B cell (primary cell): ENCODE results near the gene PAMR1. TPM values are rescaled to one million over a fixed set of nuclear protein-coding genes. Genes with fewer than 3 reads are reported as not detected.

ENCODE experiments used
- ATAC-seq: fragments of 200-7000 bp; cut with Tn5 transposase; one replicate; pipeline ENCODE4 v1.10.0; 2021; ENCODE audit warnings: low read depth, mild to moderate bottlenecking, moderate number of reproducible peaks, moderate library complexity
- CTCF ChIA-PET: fragments of 350-600 bp; sonication (Branson Sonifier 250); formaldehyde crosslinking; loops from one replicate; lab custom pipeline; 2021; ENCODE audit warnings: antibody characterized with exemption, inconsistent platforms; lab: Charles Lee
- POLR2A ChIA-PET: fragments of 350-600 bp; sonication (Branson Sonifier 250); formaldehyde crosslinking; loops from one replicate; lab custom pipeline; 2021; ENCODE audit warnings: antibody characterized with exemption; lab: Charles Lee
- DNase-seq: peaks from one replicate; pipeline ENCODE4 v3.0.0; 2013
- H2AFZ ChIP-seq: 2 replicates; pipeline ENCODE4 v1.6.1; 2012; ENCODE audit warnings: mild to moderate bottlenecking, low read depth, low read length; ENCODE audit not compliant: insufficient read depth, poor library complexity, severe bottlenecking
- H3K27ac ChIP-seq, 2 donors: 1 replicate in 1 of 2; 2 replicates in 1 of 2; pipeline ENCODE4 v1.5.1; 2012 to 2013; ENCODE audit warnings: low read length in 2 of 2, mild to moderate bottlenecking in 2 of 2, moderate library complexity in 1 of 2
- H3K27me3 ChIP-seq, 4 experiments: fragments of 200-600 bp in 1 of 4; sonication (generic) in 1 of 4; replicated peaks in 1 of 4; 1 replicate in 2 of 4; 2 replicates in 2 of 4; pipeline versions ENCODE4 v1.6.1 to v1.7.0; 2013 to 2016; ENCODE audit warnings: low read length in 3 of 4, mild to moderate bottlenecking in 2 of 4, mixed read lengths in 1 of 4, moderate library complexity in 1 of 4; ENCODE audit not compliant: insufficient read depth in 4 of 4, control insufficient read depth in 3 of 4; ENCODE audit errors: control extremely low read depth in 1 of 4
- H3K36me3 ChIP-seq, 2 experiments: replicated peaks in 1 of 2; 1 replicate in 1 of 2; 2 replicates in 1 of 2; pipeline versions ENCODE4 v1.6.1 to v1.7.1; 2013; ENCODE audit warnings: low read length in 1 of 2; ENCODE audit not compliant: insufficient read depth in 2 of 2, control insufficient read depth in 1 of 2; ENCODE audit errors: control extremely low read depth in 1 of 2, extremely low read depth in 1 of 2
- H3K4me1 ChIP-seq, 2 donors: fragments of 200-600 bp in 1 of 2; sonication (generic) in 1 of 2; 1 replicate in 1 of 2; 2 replicates in 1 of 2; pipeline versions ENCODE4 v1.5.1 to v1.6.1; 2013 to 2017; ENCODE audit warnings: low read length in 2 of 2; ENCODE audit not compliant: control insufficient read depth in 2 of 2, insufficient read depth in 2 of 2
- H3K4me2 ChIP-seq: replicated peaks from 2 replicates; pipeline ENCODE3; 2012; ENCODE audit warnings: mild to moderate bottlenecking, low read depth, low read length; ENCODE audit not compliant: poor library complexity, severe bottlenecking
- H3K4me3 ChIP-seq, 5 experiments: fragments of 200-600 bp in 1 of 5; sonication (generic) in 1 of 5; 1 replicate in 3 of 5; 2 replicates in 2 of 5; pipeline versions ENCODE4 v1.5.1 to v1.7.0; 2011 to 2016; ENCODE audit warnings: low read length in 4 of 5, mild to moderate bottlenecking in 4 of 5, low read depth in 2 of 5, control low read depth in 1 of 5, moderate library complexity in 1 of 5; ENCODE audit not compliant: insufficient read depth in 1 of 5; ENCODE audit errors: control extremely low read depth in 1 of 5, extremely low read depth in 1 of 5
- H3K79me2 ChIP-seq: fragments of 200-600 bp; sonication (generic); one replicate; pipeline ENCODE4 v1.6.0; 2016; ENCODE audit warnings: low read length; ENCODE audit not compliant: control insufficient read depth, insufficient read depth
- H3K9ac ChIP-seq: fragments of 200-600 bp; sonication (generic); 2 replicates; pipeline ENCODE4 v1.6.1; 2017; ENCODE audit warnings: mild to moderate bottlenecking, low read length, moderate library complexity
- H3K9me3 ChIP-seq, 3 donors: one replicate each; pipeline versions ENCODE4 v1.6.1 to v1.7.1; 2013; ENCODE audit warnings: low read length in 2 of 3; ENCODE audit not compliant: control insufficient read depth in 2 of 3, insufficient read depth in 1 of 3; ENCODE audit errors: control extremely low read depth in 1 of 3
- H4K20me1 ChIP-seq: 2 replicates; pipeline ENCODE4 v1.6.0; 2012; ENCODE audit warnings: mild to moderate bottlenecking, low read length; ENCODE audit not compliant: insufficient read depth, control insufficient read depth, poor library complexity, severe bottlenecking
- H3K27ac Mint-ChIP-seq: one replicate; pipeline ENCODE4 v1.8.0; 2021; ENCODE audit warnings: mixed read lengths
- H3K27me3 Mint-ChIP-seq: one replicate; pipeline ENCODE4 v1.8.0; 2021; ENCODE audit warnings: mixed read lengths
- H3K4me1 Mint-ChIP-seq: one replicate; pipeline ENCODE4 v1.8.0; 2021; ENCODE audit warnings: mixed read lengths
- H3K4me3 Mint-ChIP-seq: one replicate; pipeline ENCODE4 v1.8.0; 2021; ENCODE audit warnings: mixed read lengths
- H3K9me3 Mint-ChIP-seq: one replicate; pipeline ENCODE4 v1.8.0; 2022; ENCODE audit warnings: mixed read lengths; ENCODE audit not compliant: insufficient read depth
- EZH2 ChIP-seq: IDR thresholded peaks from 2 replicates; pipeline ENCODE4 v1.6.1; 2012; ENCODE audit warnings: borderline replicate concordance, low read depth, mild to moderate bottlenecking, moderate library complexity, low read length; ENCODE audit not compliant: insufficient read depth, poor library complexity, severe bottlenecking
- WGBS: methylation state at CpG from one replicate; pipeline ENCODE4 v1.1.5; 2013; ENCODE audit warnings: missing lambda C conversion rate; ENCODE audit not compliant: insufficient coverage; 5-methylcytosine and 5-hydroxymethylcytosine counted together
- intact Hi-C: fragments of 100-400 bp; cut with micrococcal nuclease; formaldehyde crosslinking; loops from one replicate; pipeline ENCODE4 v1.10.0; 2022
- polyA plus RNA-seq: library from polyadenylated mRNA; depleted of rRNA; stranded (reverse); fragments of >200 nt; gene quantifications from 2 replicates; pipeline ENCODE4 v1.2.3, GENCODE V29; 2012
- total RNA-seq, 2 donors: library from RNA; stranded (reverse); fragments of 120-200 nt in 1 of 2; gene quantifications; 1 replicate in 1 of 2; 2 replicates in 1 of 2; pipeline versions ENCODE4 v1.2.3 to v1.2.4, GENCODE V29; 2013 to 2022
- TF ChIP-seq, protein P1 (sequence below): fragments of 200-600 bp; IDR thresholded peaks from one replicate; pipeline ENCODE4 v1.8.0; 2022; ENCODE audit warnings: antibody characterized with exemption, mild to moderate bottlenecking

The PAMR1 gene
- total and polyA plus RNA-seq, 2 donors (not counting 1 experiment from before 2014, with no cell fraction given) = not detected

DNA sequence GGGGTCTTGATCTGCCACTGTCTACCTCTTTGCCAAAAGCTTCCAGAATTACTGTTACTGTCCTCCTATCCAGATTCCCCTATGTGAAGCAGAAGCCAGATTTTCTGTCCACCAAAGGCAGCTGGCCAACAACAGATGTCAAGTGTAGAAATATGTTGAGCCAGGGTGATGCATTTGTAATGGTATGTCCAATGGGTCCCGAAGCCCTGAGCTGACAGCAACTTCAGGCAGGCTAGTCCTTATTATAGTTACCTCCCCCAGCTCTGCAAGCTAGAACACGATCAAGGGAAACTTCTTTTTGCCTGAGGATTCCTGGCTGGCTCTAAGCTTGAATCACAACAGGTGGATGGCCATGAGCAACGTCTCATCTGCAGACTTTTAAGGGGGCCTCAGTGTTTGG is 10.2 kb downstream of the PAMR1 start:
- Histone ChIP-seq H3K9ac (no peak overlapping the region), H4K20me1 (no peaks in the 10 kb centered on the region), H3K4me1 (no peaks in the 10 kb centered on the region), H2AFZ (no peak overlapping the region), H3K4me3 (no peak overlapping the region), H3K4me2 (no peak overlapping the region), H3K9me3 (no peaks in the 10 kb centered on the region), H3K27ac (no peak overlapping the region), H3K36me3 (no peaks in the 10 kb centered on the region), H3K79me2 (no peaks in the 10 kb centered on the region), H3K27me3 (peaks cover 0 to 9% (median 3%) of the 10 kb centered on the region in 4 experiments)
- Mint-ChIP-seq H3K27ac (no peak overlapping the region), H3K9me3 (no peaks in the 10 kb centered on the region), H3K27me3 (peaks cover 27% of the 10 kb centered on the region), H3K4me1 (no peaks in the 10 kb centered on the region), H3K4me3 (no peak overlapping the region)
- WGBS = 57% methylated on average over 2 of the region's 3 CpGs
- TF ChIP-seq EZH2 = no peak
- TF ChIP-seq, protein P1, sequence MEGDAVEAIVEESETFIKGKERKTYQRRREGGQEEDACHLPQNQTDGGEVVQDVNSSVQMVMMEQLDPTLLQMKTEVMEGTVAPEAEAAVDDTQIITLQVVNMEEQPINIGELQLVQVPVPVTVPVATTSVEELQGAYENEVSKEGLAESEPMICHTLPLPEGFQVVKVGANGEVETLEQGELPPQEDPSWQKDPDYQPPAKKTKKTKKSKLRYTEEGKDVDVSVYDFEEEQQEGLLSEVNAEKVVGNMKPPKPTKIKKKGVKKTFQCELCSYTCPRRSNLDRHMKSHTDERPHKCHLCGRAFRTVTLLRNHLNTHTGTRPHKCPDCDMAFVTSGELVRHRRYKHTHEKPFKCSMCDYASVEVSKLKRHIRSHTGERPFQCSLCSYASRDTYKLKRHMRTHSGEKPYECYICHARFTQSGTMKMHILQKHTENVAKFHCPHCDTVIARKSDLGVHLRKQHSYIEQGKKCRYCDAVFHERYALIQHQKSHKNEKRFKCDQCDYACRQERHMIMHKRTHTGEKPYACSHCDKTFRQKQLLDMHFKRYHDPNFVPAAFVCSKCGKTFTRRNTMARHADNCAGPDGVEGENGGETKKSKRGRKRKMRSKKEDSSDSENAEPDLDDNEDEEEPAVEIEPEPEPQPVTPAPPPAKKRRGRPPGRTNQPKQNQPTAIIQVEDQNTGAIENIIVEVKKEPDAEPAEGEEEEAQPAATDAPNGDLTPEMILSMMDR = no peak
- DNase-seq (no peak), ATAC-seq (no peak)
- ChIA-PET POLR2A (no interaction called here), CTCF (no interaction called here)
- intact Hi-C loops = no loop called here

DNA sequence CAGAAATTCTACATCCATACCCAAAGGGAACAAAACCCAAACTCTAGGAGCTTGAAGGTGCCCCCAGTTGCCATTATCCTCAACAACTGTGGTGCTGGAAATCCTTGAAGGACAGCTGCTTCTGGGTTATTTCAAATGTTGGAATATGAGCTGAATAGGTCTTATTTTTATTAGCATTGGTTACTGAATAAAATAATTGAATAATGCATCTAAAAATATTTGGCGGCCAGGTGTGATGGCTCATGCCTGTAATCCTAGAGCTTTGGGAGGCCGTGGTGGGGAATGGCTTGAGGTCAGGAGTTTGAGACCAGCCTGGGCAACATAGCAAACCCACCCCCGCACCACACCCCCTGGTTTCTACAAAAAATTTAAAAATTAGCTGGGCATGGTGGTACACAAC is 10.9 kb downstream of the PAMR1 start:
- Mint-ChIP-seq H3K4me3 (no peak overlapping the region), H3K9me3 (no peaks in the 10 kb centered on the region), H3K27ac (no peak overlapping the region), H3K27me3 (peaks cover 29% of the 10 kb centered on the region), H3K4me1 (no peaks in the 10 kb centered on the region)
- WGBS = no CpG with 5 or more reads among the region's 3 CpGs
- no peaks in the 10 kb centered on the region for H3K36me3 ChIP-seq
- peaks cover 0 to 11% (median 1%) of the 10 kb centered on the region in 4 experiments for H3K27me3 ChIP-seq
- no peaks in the 10 kb centered on the region for H4K20me1 ChIP-seq
- ChIA-PET POLR2A (no interaction called here), CTCF (no interaction called here)
- no peaks in the 10 kb centered on the region for H3K4me1 ChIP-seq
- H2AFZ ChIP-seq = no peak overlapping the region
- intact Hi-C loops = no loop called here
- no peak for DNase-seq
- H3K4me3 ChIP-seq = no peak overlapping the region
- no peak overlapping the region for H3K27ac ChIP-seq
- H3K79me2 ChIP-seq = no peaks in the 10 kb centered on the region
- no peak overlapping the region for H3K4me2 ChIP-seq
- no peak for TF ChIP-seq EZH2
- TF ChIP-seq, protein P1 = no peak
- no peak overlapping the region for H3K9ac ChIP-seq
- no peaks in the 10 kb centered on the region for H3K9me3 ChIP-seq
- no peak for ATAC-seq
